ENCODE data around the gene PTPRC.

PTPRC gene

GRCh38 chr1:198693321-198693720, 54.5 kb downstream of the PTPRC start (continued):
- no peak for TF ChIP-seq HOXC10 (CRISPR knock-in tag; IDR thresholded peaks at IDR 0.05)

GRCh38 chr1:198694542-198694941, 55.7 kb downstream of the PTPRC start:
- Histone ChIP-seq H3K9me3 (ENCODE audit: control insufficient read depth, insufficient read depth, low read depth, low read length) (no peaks in the 10 kb centered on the region), H3K27ac (ENCODE audit: extremely low read depth, low read depth, low read length) (no peak overlapping the region), H3K4me3 (ENCODE audit: low read depth, low read length) (no peak overlapping the region), H3K4me1 (ENCODE audit: control insufficient read depth, insufficient read depth, low read length) (no peaks in the 10 kb centered on the region), H3K36me3 (ENCODE audit: control insufficient read depth in 2 of 2, insufficient read depth in 1 of 2, low read length in 2 of 2) (no peaks in the 10 kb centered on the region)
- ChIA-PET POLR2A (no interaction called here), CTCF (no interaction called here)
- TF ChIP-seq ZNF423 (tag by site-specific recombination; IDR thresholded peaks at IDR 0.05) = no peak
- TF ChIP-seq GLIS1 (tag by site-specific recombination; IDR thresholded peaks at IDR 0.05) = no peak
- TF ChIP-seq PRDM1 (tag by site-specific recombination; IDR thresholded peaks at IDR 0.05) = peak; percentile 92
- no peak for TF ChIP-seq PATZ1 (tag by site-specific recombination; IDR thresholded peaks at IDR 0.05)
- TF ChIP-seq ZNF26 (tag by site-specific recombination; IDR thresholded peaks at IDR 0.05) = no peak

- CTCF ChIA-PET = no interaction called here
- Histone ChIP-seq H3K4me1 (ENCODE audit: control insufficient read depth, insufficient read depth, low read length) (no peaks in the 10 kb centered on the region), H3K36me3 (ENCODE audit: control insufficient read depth in 2 of 2, insufficient read depth in 1 of 2, low read length in 2 of 2) (no peaks in the 10 kb centered on the region), H3K27ac (ENCODE audit: extremely low read depth, low read depth, low read length) (no peak overlapping the region), H3K4me3 (ENCODE audit: low read depth, low read length) (no peak overlapping the region), H3K9me3 (ENCODE audit: control insufficient read depth, insufficient read depth, low read depth, low read length) (no peaks in the 10 kb centered on the region)
- POLR2A ChIA-PET = no interaction called here
- TF ChIP-seq PATZ1 (tag by site-specific recombination; IDR thresholded peaks at IDR 0.05) (no peak), ZNF23 (tag by site-specific recombination; IDR thresholded peaks at IDR 0.05; ENCODE audit: borderline replicate concordance) (no peak), ZNF132 (tag by site-specific recombination; IDR thresholded peaks at IDR 0.05; ENCODE audit: borderline replicate concordance) (no peak), SP7 (tag by site-specific recombination; IDR thresholded peaks at IDR 0.05) (no peak), ZNF621 (tag by site-specific recombination; IDR thresholded peaks at IDR 0.05) (no peak), YY2 (tag by site-specific recombination; IDR thresholded peaks at IDR 0.05) (no peak), ZNF354C (tag by site-specific recombination; IDR thresholded peaks at IDR 0.05; ENCODE audit: borderline replicate concordance, low read depth) (no peak), ZSCAN16 (tag by site-specific recombination; IDR thresholded peaks at IDR 0.05) (no peak), ZFP3 (tag by site-specific recombination; IDR thresholded peaks at IDR 0.05; ENCODE audit: low read depth) (no peak), REPIN1 (tag by site-specific recombination; IDR thresholded peaks at IDR 0.05; ENCODE audit: low read depth) (no peak), ZNF350 (tag by site-specific recombination; IDR thresholded peaks at IDR 0.05) (no peak), ZNF610 (tag by site-specific recombination; IDR thresholded peaks at IDR 0.05; ENCODE audit: borderline replicate concordance) (no peak), ZNF175 (tag by site-specific recombination; IDR thresholded peaks at IDR 0.05) (no peak), ZNF658 (tag by site-specific recombination; IDR thresholded peaks at IDR 0.05) (no peak), ZNF585B (tag by site-specific recombination; IDR thresholded peaks at IDR 0.05) (no peak), ZNF26 (tag by site-specific recombination; IDR thresholded peaks at IDR 0.05) (no peak), ZNF138 (tag by site-specific recombination; IDR thresholded peaks at IDR 0.05; ENCODE audit: borderline replicate concordance) (no peak)
- TF ChIP-seq, protein P1, sequence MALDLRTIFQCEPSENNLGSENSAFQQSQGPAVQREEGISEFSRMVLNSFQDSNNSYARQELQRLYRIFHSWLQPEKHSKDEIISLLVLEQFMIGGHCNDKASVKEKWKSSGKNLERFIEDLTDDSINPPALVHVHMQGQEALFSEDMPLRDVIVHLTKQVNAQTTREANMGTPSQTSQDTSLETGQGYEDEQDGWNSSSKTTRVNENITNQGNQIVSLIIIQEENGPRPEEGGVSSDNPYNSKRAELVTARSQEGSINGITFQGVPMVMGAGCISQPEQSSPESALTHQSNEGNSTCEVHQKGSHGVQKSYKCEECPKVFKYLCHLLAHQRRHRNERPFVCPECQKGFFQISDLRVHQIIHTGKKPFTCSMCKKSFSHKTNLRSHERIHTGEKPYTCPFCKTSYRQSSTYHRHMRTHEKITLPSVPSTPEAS (tag by site-specific recombination; IDR thresholded peaks at IDR 0.05) = no peak
- TF ChIP-seq, protein P2, sequence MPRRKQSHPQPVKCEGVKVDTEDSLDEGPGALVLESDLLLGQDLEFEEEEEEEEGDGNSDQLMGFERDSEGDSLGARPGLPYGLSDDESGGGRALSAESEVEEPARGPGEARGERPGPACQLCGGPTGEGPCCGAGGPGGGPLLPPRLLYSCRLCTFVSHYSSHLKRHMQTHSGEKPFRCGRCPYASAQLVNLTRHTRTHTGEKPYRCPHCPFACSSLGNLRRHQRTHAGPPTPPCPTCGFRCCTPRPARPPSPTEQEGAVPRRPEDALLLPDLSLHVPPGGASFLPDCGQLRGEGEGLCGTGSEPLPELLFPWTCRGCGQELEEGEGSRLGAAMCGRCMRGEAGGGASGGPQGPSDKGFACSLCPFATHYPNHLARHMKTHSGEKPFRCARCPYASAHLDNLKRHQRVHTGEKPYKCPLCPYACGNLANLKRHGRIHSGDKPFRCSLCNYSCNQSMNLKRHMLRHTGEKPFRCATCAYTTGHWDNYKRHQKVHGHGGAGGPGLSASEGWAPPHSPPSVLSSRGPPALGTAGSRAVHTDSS (tag by site-specific recombination; IDR thresholded peaks at IDR 0.05) = no peak
Measured at GRCh38 chr1:198696211-198696610, 57.4 kb downstream of the PTPRC start.
